Measurements from ENCODE around the gene CROCC2. TPM values are rescaled to one million over a fixed set of nuclear protein-coding genes. Genes with fewer than 3 reads are reported as not detected.

CROCC2 gene
- total and polyA plus RNA-seq, 10 of the 15 experiments (the other 5 are each of a cell fraction or from before 2014, with no cell fraction given), result not detected

DNA sequence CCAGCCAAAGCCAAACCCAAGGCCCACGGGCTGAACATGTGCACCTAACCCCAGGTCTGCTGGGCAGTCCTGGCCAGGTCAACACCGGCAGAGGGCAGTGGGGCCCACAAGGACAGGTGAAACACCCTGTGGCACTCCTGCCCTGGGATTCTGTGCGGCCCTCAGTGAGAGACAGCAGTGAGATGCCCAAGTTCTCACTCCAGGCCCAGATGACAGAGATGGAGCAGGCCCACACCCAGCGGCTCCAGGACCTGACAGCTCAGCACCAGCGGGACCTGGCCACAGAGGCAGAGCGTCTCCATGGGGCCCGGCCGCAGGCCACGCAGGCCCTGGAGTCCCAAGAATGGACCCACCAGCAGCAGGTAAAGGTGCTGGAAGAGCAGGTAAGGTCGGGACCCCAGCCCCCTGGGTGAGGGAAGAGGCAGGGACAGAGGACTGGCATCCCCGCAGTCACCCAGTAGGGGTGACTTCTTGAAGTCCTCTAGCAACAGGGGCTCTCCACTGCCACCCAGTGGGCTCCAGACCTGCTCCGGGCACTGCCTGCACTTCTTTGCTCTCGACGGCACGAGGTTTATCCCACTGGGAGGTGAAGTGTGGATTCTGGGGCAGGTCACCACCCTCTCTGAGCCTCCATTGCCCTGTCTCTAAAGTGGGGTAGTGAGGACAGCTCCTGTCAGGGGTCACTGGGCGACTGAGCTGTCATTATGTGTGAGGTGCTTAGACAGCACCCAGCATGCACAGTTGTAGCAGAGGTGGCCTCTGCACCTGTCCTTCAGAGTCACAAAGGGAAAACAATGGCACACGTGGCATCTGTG is 83.5 kb downstream of the CROCC2 start (continued):
- TF ChIP-seq, protein P1, sequence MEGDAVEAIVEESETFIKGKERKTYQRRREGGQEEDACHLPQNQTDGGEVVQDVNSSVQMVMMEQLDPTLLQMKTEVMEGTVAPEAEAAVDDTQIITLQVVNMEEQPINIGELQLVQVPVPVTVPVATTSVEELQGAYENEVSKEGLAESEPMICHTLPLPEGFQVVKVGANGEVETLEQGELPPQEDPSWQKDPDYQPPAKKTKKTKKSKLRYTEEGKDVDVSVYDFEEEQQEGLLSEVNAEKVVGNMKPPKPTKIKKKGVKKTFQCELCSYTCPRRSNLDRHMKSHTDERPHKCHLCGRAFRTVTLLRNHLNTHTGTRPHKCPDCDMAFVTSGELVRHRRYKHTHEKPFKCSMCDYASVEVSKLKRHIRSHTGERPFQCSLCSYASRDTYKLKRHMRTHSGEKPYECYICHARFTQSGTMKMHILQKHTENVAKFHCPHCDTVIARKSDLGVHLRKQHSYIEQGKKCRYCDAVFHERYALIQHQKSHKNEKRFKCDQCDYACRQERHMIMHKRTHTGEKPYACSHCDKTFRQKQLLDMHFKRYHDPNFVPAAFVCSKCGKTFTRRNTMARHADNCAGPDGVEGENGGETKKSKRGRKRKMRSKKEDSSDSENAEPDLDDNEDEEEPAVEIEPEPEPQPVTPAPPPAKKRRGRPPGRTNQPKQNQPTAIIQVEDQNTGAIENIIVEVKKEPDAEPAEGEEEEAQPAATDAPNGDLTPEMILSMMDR (IDR thresholded peaks at IDR 0.05 in 2 of 3, conservative IDR thresholded peaks at IDR 0.05 in 1 of 3; ENCODE audit: control insufficient read depth in 2 of 3, extremely low read depth in 1 of 3, insufficient read depth in 1 of 3, low read depth in 3 of 3, low read length in 3 of 3), result peak; percentile 47 to 64 (median 48)
- no peak for TF ChIP-seq MXI1 (IDR thresholded peaks at IDR 0.05; ENCODE audit: low read depth, low read length)

DNA sequence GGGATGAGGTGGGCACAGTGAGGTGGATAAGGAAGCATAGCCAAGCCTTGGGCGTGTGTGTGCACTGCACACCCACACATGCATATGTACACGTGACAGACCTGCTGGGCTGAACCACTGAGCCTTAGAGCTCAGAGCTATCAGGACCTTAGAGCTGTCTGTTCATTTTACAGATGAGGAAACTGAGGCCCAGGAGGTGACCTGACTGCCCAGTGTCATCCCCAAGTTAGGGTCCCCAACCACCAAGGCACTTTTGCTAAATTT is 84.1 kb downstream of the CROCC2 start:
- CTCF ChIA-PET, result interaction anchor here (0.6 kb wide), 1 partner anchor 139 kb away, joined by 3 read pairs; no protein-coding TSS in a partner anchor
- TF ChIP-seq BHLHE40 (IDR thresholded peaks at IDR 0.05; ENCODE audit: borderline replicate concordance in 1 of 2, low read depth in 2 of 2, low read length in 1 of 2) (peak in 1 of 2 experiments; percentile 47; a peak in 1 of 4 replicates), PML (IDR thresholded peaks at IDR 0.05; ENCODE audit: low read length) (no peak), CBX3 (IDR thresholded peaks at IDR 0.05; ENCODE audit: borderline replicate concordance, low read depth) (no peak), NR2C1 (IDR thresholded peaks at IDR 0.05) (no peak), NBN (IDR thresholded peaks at IDR 0.05) (no peak), FOXM1 (IDR thresholded peaks at IDR 0.05; ENCODE audit: low read depth, low read length) (no peak)
- TF ChIP-seq, protein P2, sequence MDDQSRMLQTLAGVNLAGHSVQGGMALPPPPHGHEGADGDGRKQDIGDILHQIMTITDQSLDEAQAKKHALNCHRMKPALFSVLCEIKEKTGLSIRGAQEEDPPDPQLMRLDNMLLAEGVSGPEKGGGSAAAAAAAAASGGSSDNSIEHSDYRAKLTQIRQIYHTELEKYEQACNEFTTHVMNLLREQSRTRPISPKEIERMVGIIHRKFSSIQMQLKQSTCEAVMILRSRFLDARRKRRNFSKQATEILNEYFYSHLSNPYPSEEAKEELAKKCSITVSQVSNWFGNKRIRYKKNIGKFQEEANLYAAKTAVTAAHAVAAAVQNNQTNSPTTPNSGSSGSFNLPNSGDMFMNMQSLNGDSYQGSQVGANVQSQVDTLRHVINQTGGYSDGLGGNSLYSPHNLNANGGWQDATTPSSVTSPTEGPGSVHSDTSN (IDR thresholded peaks at IDR 0.05; ENCODE audit: insufficient replicate concordance, low read depth, low read length), result no peak
- TF ChIP-seq, protein P3, sequence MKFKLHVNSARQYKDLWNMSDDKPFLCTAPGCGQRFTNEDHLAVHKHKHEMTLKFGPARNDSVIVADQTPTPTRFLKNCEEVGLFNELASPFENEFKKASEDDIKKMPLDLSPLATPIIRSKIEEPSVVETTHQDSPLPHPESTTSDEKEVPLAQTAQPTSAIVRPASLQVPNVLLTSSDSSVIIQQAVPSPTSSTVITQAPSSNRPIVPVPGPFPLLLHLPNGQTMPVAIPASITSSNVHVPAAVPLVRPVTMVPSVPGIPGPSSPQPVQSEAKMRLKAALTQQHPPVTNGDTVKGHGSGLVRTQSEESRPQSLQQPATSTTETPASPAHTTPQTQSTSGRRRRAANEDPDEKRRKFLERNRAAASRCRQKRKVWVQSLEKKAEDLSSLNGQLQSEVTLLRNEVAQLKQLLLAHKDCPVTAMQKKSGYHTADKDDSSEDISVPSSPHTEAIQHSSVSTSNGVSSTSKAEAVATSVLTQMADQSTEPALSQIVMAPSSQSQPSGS (IDR thresholded peaks at IDR 0.05; ENCODE audit: low read length), result no peak
- TF ChIP-seq, protein P4, sequence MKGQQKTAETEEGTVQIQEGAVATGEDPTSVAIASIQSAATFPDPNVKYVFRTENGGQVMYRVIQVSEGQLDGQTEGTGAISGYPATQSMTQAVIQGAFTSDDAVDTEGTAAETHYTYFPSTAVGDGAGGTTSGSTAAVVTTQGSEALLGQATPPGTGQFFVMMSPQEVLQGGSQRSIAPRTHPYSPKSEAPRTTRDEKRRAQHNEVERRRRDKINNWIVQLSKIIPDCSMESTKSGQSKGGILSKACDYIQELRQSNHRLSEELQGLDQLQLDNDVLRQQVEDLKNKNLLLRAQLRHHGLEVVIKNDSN (IDR thresholded peaks at IDR 0.05; ENCODE audit: borderline replicate concordance, extremely low read length, insufficient read depth, low read depth, low read length), result peak; percentile 32
- TF ChIP-seq, protein P5, sequence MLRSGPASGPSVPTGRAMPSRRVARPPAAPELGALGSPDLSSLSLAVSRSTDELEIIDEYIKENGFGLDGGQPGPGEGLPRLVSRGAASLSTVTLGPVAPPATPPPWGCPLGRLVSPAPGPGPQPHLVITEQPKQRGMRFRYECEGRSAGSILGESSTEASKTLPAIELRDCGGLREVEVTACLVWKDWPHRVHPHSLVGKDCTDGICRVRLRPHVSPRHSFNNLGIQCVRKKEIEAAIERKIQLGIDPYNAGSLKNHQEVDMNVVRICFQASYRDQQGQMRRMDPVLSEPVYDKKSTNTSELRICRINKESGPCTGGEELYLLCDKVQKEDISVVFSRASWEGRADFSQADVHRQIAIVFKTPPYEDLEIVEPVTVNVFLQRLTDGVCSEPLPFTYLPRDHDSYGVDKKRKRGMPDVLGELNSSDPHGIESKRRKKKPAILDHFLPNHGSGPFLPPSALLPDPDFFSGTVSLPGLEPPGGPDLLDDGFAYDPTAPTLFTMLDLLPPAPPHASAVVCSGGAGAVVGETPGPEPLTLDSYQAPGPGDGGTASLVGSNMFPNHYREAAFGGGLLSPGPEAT (IDR thresholded peaks at IDR 0.05; ENCODE audit: low read depth), result no peak

More for the DNA sequence above, 84.1 kb downstream of the CROCC2 start:
- intact Hi-C loops (cut with micrococcal nuclease; ENCODE audit: unreplicated experiment), result no loop called here
- Histone ChIP-seq H3K9ac (ENCODE audit: control insufficient read depth, insufficient read depth, low read length) (no peak overlapping the region), H3K4me2 (ENCODE audit: control insufficient read depth, insufficient read depth) (no peak overlapping the region), H3K27ac (ENCODE audit: control insufficient read depth, insufficient read depth) (no peak overlapping the region), H3K4me3 (no peak overlapping the region), H3K27me3 (replicated peaks in 1 of 2; ENCODE audit: control insufficient read depth in 2 of 2, insufficient read depth in 2 of 2, low read length in 1 of 2) (no peaks in the 10 kb centered on the region; a peak in 1 of 4 replicates), H4K20me1 (ENCODE audit: control insufficient read depth, insufficient read depth) (no peaks in the 10 kb centered on the region), H2AFZ (ENCODE audit: control insufficient read depth, low read depth, low read length) (no peak overlapping the region), H3K36me3 (ENCODE audit: control insufficient read depth in 2 of 2, insufficient read depth in 2 of 2, low read length in 1 of 2) (no peaks in the 10 kb centered on the region), H3K4me1 (ENCODE audit: control insufficient read depth, insufficient read depth, low read length) (peaks cover 13% of the 10 kb centered on the region), H3K79me2 (ENCODE audit: control insufficient read depth, insufficient read depth, low read length) (no peaks in the 10 kb centered on the region), H3K9me3 (replicated peaks; ENCODE audit: control insufficient read depth, insufficient read depth, low read length) (no peaks in the 10 kb centered on the region)
- no peak for DNase-seq (ENCODE audit: low read depth, low spot score)
- no peak for FAIRE-seq
- in situ Hi-C loops (cut with MboI), result no loop called here
- ChIA-PET POLR2A (no interaction called here), SMC1A (ENCODE audit: uncharacterized antibody, unreplicated experiment) (no interaction called here), RAD21 (ENCODE audit: unreplicated experiment) (no interaction called here)
- ATAC-seq, result peak; percentile 17; the same call in 2 of the 3 replicates
- WGBS (ENCODE audit: insufficient coverage, insufficient replicate concordance, low lambda C conversion rate, missing lambda C conversion rate), result 0% methylated on average over 2 of the region's 2 CpGs
- no TSS peak for BruUV-seq (replicated peaks)

Measured in GM12878 (cell line).